Measurements from ENCODE around the gene SAPCD2.
A peak's percentile ranks its signal among the peaks of the same experiment; 100 is the strongest.

SAPCD2 gene

DNA sequence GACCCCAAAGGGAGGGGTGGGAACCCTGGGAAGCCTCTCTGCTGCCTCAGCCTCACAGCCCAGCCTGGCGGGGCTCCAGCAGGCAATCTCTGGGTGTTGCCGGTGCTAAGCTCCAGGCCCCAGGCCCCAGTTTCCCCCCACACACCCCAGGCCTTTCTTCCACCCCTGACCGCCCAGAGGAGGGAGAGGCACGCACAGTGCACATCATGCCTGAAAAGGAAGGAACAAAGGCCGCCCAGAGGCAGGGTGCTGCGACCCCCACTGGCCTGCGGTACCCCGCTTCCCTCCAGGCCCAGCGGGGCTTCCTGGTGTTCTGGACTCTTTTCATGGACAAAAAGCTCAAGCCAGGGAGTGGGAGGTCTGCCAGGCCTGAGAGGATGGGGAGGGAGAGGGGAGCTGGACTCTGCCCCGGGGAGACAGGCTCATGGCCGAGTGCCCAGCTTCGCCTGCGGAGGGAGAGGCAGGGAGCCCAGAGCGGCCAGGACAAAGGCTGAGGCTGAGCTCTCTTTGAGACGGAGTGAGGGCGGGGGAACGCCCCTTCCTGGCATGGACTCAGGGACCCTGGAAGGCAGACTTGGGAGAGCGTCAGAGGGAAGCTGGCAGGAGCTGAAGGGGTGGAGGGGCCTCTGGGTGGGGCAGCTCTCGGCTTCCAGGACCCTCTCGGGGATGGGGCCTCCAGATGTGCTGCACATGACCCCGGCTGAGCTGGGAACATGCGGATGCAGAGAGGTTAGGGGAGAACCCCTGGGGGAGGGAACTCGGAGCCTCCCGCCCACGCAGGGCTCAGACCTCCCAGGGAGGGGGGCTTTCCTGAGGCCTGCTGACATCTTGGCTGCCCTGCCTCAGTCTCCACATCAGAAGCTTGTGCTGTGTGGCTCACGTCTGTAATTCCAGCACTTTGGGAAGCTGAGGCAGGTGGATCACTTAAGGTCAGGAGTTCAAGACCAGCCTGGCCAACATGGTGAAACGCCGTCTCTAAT, 14.7 kb downstream of the SAPCD2 start:
- no peak for DNase-seq
- Histone ChIP-seq H3K36me3 (replicated peaks) (no peaks in the 10 kb centered on the region), H3K27ac (no peak overlapping the region), H3K27me3 (replicated peaks) (peaks cover 30% of the 10 kb centered on the region), H3K4me3 (ENCODE audit: low read depth, low read length) (no peak overlapping the region)
- in situ Hi-C loops (cut with HindIII; ENCODE audit: low pct_ligation_motif_present, low sequenced_read_pairs): no loop called here
- TF ChIP-seq, protein P1, sequence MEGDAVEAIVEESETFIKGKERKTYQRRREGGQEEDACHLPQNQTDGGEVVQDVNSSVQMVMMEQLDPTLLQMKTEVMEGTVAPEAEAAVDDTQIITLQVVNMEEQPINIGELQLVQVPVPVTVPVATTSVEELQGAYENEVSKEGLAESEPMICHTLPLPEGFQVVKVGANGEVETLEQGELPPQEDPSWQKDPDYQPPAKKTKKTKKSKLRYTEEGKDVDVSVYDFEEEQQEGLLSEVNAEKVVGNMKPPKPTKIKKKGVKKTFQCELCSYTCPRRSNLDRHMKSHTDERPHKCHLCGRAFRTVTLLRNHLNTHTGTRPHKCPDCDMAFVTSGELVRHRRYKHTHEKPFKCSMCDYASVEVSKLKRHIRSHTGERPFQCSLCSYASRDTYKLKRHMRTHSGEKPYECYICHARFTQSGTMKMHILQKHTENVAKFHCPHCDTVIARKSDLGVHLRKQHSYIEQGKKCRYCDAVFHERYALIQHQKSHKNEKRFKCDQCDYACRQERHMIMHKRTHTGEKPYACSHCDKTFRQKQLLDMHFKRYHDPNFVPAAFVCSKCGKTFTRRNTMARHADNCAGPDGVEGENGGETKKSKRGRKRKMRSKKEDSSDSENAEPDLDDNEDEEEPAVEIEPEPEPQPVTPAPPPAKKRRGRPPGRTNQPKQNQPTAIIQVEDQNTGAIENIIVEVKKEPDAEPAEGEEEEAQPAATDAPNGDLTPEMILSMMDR (IDR thresholded peaks at IDR 0.05; ENCODE audit: low read depth, low read length, missing control alignments): peak; percentile 6

DNA sequence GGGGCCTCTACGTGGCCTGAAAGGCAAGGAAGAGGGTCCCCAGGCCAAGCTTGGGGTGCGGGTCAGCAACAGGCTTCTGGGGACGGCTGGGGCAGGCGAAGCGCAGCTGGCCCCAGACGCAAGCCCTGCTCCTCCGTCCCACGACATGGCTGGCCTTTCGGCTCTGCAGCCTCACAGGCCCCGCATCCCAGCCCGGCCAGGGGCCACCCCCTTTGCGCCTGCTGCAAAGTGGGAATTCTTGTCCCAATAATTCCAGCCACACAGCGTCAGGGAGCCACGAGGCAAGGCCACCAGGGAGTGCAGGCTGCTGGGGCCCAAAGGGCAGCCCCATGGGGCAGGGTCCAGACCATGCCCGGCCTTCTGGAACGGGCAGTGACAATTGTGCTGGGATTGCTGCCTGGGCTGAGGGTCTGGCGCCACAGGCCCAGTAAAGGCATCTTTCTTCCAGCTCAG, 15.4 kb downstream of the SAPCD2 start:
- H3K36me3 ChIP-seq (replicated peaks): no peaks in the 10 kb centered on the region
- in situ Hi-C loops (cut with HindIII; ENCODE audit: low pct_ligation_motif_present, low sequenced_read_pairs): no loop called here
- no peak overlapping the region for H3K27ac ChIP-seq
- no peak for DNase-seq
- TF ChIP-seq, protein P1 (IDR thresholded peaks at IDR 0.05; ENCODE audit: low read depth, low read length, missing control alignments): no peak
- no peak overlapping the region for H3K4me3 ChIP-seq (ENCODE audit: low read depth, low read length)
- peaks cover 30% of the 10 kb centered on the region for H3K27me3 ChIP-seq (replicated peaks)

DNA sequence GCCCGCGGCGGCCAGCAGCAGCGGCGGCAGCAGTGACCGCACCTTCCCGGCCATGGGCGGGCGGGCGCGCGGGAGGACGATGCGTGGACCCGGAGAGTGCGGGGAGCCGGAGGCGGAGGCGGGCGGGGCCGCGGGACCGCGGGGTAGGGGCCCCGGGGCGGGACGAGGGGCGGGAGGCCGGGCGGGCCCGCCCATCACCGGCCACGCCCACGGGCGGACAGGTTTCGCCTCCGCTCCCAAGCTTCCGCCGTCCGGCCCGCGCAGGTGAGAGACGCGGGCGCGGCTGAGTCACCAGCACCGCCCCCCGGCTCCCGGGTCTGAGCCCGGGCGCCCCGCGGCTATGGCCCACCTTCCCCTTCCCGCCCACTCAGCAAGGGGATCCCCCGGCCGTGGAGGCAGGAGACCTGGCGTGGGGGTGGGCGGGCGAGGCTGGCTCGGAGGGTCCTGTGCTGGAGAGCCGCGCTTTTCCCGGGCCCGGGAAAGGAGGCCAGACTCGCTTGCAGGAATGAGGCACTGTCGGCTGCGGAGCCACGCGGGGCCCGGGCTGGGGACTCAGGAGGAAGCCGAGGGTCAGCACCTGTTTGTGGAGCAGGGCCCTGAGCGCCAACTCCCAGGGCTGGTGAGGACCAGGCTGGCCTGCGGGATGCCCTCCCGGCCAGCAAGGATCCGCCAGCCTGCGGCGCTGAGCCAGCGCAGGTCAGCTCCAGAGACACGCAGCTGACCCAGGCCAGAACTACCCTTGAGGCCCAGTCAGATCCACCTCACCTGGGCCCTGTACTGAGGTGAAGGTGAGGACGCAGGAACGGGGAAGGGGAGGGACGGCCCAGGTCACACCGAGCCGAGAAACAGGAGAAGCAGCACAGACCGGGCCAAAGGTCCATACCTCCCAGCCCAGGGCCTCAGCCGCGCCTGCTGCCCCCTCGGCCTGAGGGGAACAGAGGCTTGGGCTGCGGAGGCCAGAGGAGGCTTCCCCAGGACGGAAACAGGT, 16.1 kb downstream of the SAPCD2 start, which contains the start of gene ENTPD2:
ENTPD2 (minus strand) TSS at position 118 of the 988 bp plus-strand sequence; CDS start at position 54, 64 bp downstream.
- DNase-seq: no peak
- in situ Hi-C loops (cut with HindIII; ENCODE audit: low pct_ligation_motif_present, low sequenced_read_pairs): no loop called here
- Histone ChIP-seq H3K27me3 (replicated peaks) (peaks cover 36% of the 10 kb centered on the region), H3K27ac (no peak within 1 kb of the TSS), H3K36me3 (replicated peaks) (no peaks in the 10 kb centered on the region), H3K4me3 (ENCODE audit: low read depth, low read length) (no peak within 1 kb of the TSS)
- TF ChIP-seq, protein P1 (IDR thresholded peaks at IDR 0.05; ENCODE audit: low read depth, low read length, missing control alignments): no peak

DNA sequence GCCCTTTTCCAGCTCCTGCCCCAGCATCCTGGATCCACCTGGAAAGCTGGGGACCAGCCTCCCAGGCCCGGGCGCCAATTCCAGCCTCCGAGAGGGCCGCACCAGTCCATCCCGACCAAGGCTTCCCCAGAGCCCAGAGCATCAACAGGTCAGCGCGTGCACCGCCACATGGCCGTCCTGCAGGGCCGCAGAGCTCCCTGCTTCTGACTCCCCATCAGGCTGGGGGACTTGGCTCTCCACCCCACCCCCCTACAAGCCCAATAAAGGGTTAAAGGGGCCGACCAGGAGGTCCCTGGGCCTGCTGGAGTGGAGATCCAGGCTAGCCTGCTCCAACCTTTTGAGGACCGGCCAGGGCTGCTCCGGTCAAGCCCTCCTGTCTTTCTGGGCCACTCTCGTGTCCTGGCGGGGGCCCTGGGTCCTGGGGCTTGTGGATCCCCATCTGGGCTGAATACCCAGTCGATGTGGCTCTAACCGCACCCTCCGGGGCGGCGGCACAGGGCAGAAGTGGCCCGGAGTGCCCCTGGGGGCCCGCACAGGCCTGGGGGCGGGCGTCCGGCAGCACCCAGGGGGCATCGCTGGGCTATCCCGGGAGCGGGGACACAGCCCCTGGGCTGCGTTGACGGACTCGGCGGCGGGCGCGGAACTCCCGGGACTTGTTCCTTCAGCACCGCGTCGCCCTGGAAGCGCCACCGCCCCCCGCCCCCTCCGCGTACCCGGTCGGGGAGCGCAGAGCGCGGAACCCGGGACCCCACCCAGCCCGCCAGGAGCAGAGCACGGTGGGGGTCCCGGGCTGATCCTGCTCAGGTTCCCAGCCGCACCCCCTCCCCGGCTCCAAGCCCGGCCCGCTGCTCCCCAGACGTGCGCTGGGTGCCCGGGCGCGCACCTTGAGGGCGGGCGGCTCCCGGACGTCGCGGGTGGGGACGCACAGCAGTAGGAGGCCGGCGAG, 17.1 kb downstream of the SAPCD2 start:
- TF ChIP-seq, protein P1 (IDR thresholded peaks at IDR 0.05; ENCODE audit: low read depth, low read length, missing control alignments): no peak
- H3K36me3 ChIP-seq (replicated peaks): no peaks in the 10 kb centered on the region
- no peak overlapping the region for H3K27ac ChIP-seq
- H3K4me3 ChIP-seq (ENCODE audit: low read depth, low read length): no peak overlapping the region
- peaks cover 41% of the 10 kb centered on the region for H3K27me3 ChIP-seq (replicated peaks)
- in situ Hi-C loops (cut with HindIII; ENCODE audit: low pct_ligation_motif_present, low sequenced_read_pairs): no loop called here
- DNase-seq: no peak

DNA sequence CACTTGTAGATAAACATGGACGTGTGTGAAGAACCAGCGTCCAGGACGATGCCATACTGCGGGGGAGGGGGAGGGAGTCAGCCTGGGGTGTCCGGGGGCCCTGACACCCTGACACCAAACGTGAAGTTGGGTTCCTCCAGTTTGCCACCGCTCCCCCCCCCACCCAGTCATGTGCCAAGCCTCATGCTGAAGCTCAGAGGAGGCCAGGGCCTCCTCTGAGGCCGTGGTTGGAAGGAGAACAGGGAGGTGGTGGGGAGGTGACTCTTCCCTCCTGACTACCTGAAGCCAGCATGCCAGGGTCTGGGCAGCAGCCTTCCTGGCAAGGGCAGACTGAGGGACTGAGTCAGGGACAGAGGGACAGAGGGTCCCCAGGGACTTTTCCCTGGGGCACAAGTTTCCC, 18.1 kb downstream of the SAPCD2 start:
- no peak for DNase-seq
- Histone ChIP-seq H3K27ac (no peak overlapping the region), H3K27me3 (replicated peaks) (peaks cover 41% of the 10 kb centered on the region), H3K36me3 (replicated peaks) (no peaks in the 10 kb centered on the region), H3K4me3 (ENCODE audit: low read depth, low read length) (no peak overlapping the region)
- TF ChIP-seq, protein P1 (IDR thresholded peaks at IDR 0.05; ENCODE audit: low read depth, low read length, missing control alignments): no peak
- in situ Hi-C loops (cut with HindIII; ENCODE audit: low pct_ligation_motif_present, low sequenced_read_pairs): no loop called here

Measured in brain microvascular endothelial cell (primary cell).